GM23338 (cell line): ENCODE results near the gene ETV6. TPM values are rescaled to one million over a fixed set of nuclear protein-coding genes. Genes with fewer than 3 reads are reported as not detected.

Source experiments
- ATAC-seq: fragments of 200-7000 bp; cut with Tn5 transposase; 3 replicates; pipeline ENCODE4 v1.9.1; 2020
- DNase-seq: peaks from one replicate; pipeline ENCODE4 v3.0.0-alpha.2; 2015; ENCODE audit warnings: low spot score
- H2AFZ ChIP-seq: fragments of 200-600 bp; sonication (generic); 2 replicates; pipeline ENCODE4 v1.8.0; 2016; ENCODE audit warnings: antibody characterized with exemption, mild to moderate bottlenecking, moderate library complexity
- H3F3A ChIP-seq: fragments of 200-600 bp; sonication (generic); replicated peaks from 2 replicates; pipeline ENCODE4 v1.8.0; 2017; ENCODE audit warnings: antibody characterized with exemption, mixed run types, low read depth
- H3K27ac ChIP-seq: fragments of 200-600 bp; sonication (generic); 2 replicates; pipeline ENCODE4 v1.6.1; 2016; ENCODE audit warnings: low read depth
- H3K27me3 ChIP-seq: fragments of 200-600 bp; sonication (generic); 2 replicates; pipeline ENCODE4 v1.8.0; 2016; ENCODE audit warnings: mild to moderate bottlenecking, mixed run types, moderate library complexity; ENCODE audit not compliant: insufficient read depth
- H3K36me3 ChIP-seq: fragments of 200-600 bp; sonication (generic); 2 replicates; pipeline ENCODE4 v1.8.0; 2016; ENCODE audit warnings: mild to moderate bottlenecking; ENCODE audit not compliant: insufficient read depth
- H3K4me1 ChIP-seq: fragments of 200-600 bp; sonication (generic); 2 replicates; pipeline ENCODE4 v1.8.0; 2016; ENCODE audit warnings: mild to moderate bottlenecking, moderate library complexity; ENCODE audit not compliant: insufficient read depth
- H3K4me2 ChIP-seq: fragments of 200-600 bp; sonication (generic); 2 replicates; pipeline ENCODE4 v1.7.1; 2017; ENCODE audit warnings: mixed run types
- H3K4me3 ChIP-seq: fragments of 200-600 bp; sonication (generic); 2 replicates; pipeline ENCODE4 v1.6.1; 2016; ENCODE audit warnings: mixed run types
- H3K79me2 ChIP-seq: fragments of 200-600 bp; sonication (generic); replicated peaks from 2 replicates; pipeline ENCODE4 v1.8.0; 2017; ENCODE audit warnings: mild to moderate bottlenecking; ENCODE audit not compliant: insufficient read depth
- H3K9me2 ChIP-seq: fragments of 200-600 bp; sonication (generic); 2 replicates; pipeline ENCODE4 v1.8.0; 2017; ENCODE audit not compliant: insufficient read depth
- H4K20me1 ChIP-seq: fragments of 200-600 bp; sonication (generic); replicated peaks from 2 replicates; pipeline ENCODE4 v1.8.0; 2017; ENCODE audit warnings: mild to moderate bottlenecking; ENCODE audit not compliant: insufficient read depth
- H3K27ac Mint-ChIP-seq: 2 replicates; pipeline ENCODE4 v1.8.0; 2020; ENCODE audit warnings: inconsistent platforms, mild to moderate bottlenecking, moderate library complexity, mixed read lengths
- H3K27me3 Mint-ChIP-seq: 3 replicates; pipeline ENCODE4 v1.8.0; 2022; ENCODE audit warnings: low read depth, mild to moderate bottlenecking, moderate library complexity, mixed read lengths, inconsistent platforms; ENCODE audit not compliant: insufficient read depth, poor library complexity
- H3K36me3 Mint-ChIP-seq: 3 replicates; pipeline ENCODE4 v1.8.0; 2021; ENCODE audit warnings: low read depth, mild to moderate bottlenecking, inconsistent platforms, moderate library complexity, mixed read lengths
- H3K4me1 Mint-ChIP-seq: 3 replicates; pipeline ENCODE4 v1.8.0; 2020; ENCODE audit warnings: mild to moderate bottlenecking, inconsistent platforms, mixed read lengths
- H3K4me3 Mint-ChIP-seq: 3 replicates; pipeline ENCODE4 v1.8.0; 2021; ENCODE audit warnings: moderate library complexity, mild to moderate bottlenecking, inconsistent platforms, mixed read lengths
- H3K9me3 Mint-ChIP-seq: 3 replicates; pipeline ENCODE4 v1.8.0; 2020; ENCODE audit warnings: moderate library complexity, mild to moderate bottlenecking, inconsistent platforms, mixed read lengths
- CREB1 ChIP-seq: fragments of 250-450 bp; sonication (Bioruptor Pico); IDR thresholded peaks from 2 replicates; pipeline ENCODE4 v1.5.0; 2020; ENCODE audit warnings: low read depth, mild to moderate bottlenecking, moderate library complexity
- EZH2phosphoT487 ChIP-seq: fragments of 200-600 bp; sonication (generic); IDR thresholded peaks from one replicate; pipeline ENCODE4 v1.8.1; 2018; ENCODE audit warnings: antibody characterized with exemption; ENCODE audit not compliant: unreplicated experiment
- JUNB ChIP-seq: IDR thresholded peaks from one replicate; pipeline ENCODE4 v1.6.1; 2016; ENCODE audit warnings: antibody characterized with exemption; ENCODE audit not compliant: unreplicated experiment
- NANOG ChIP-seq: IDR thresholded peaks from 2 replicates; pipeline ENCODE4 v1.6.1; 2016; ENCODE audit warnings: antibody characterized with exemption, borderline replicate concordance
- POLR2AphosphoS5 ChIP-seq: IDR thresholded peaks from 2 replicates; pipeline ENCODE4 v1.6.1; 2016; ENCODE audit warnings: antibody characterized with exemption, low read depth
- STAT1 ChIP-seq: IDR thresholded peaks from one replicate; pipeline ENCODE4 v1.6.1; 2016; ENCODE audit warnings: antibody characterized with exemption; ENCODE audit not compliant: unreplicated experiment
- ZNF114 ChIP-seq: fragments of 250-450 bp; sonication (Bioruptor Pico); IDR thresholded peaks from 2 replicates; pipeline ENCODE4 v1.5.0; 2020; ENCODE audit warnings: mild to moderate bottlenecking, moderate library complexity
- ZNF331 ChIP-seq: fragments of 250-450 bp; sonication (Bioruptor Pico); IDR thresholded peaks from 2 replicates; pipeline ENCODE4 v1.5.0; 2020; ENCODE audit warnings: low read depth, mild to moderate bottlenecking, moderate library complexity
- polyA plus RNA-seq: library from polyadenylated mRNA; unstranded; fragments of >200 nt; fragmentation: Nextera tagmentation; extraction: Ambion mirVana; gene quantifications from 2 replicates; pipeline ENCODE4 v1.2.1, GENCODE V29; 2016
- total RNA-seq: library from RNA; depleted of rRNA; stranded (reverse); fragments of >200 nt; shearing (Covaris generic); gene quantifications from 2 replicates; pipeline ENCODE4 v1.2.3, GENCODE V29; 2014
- TF ChIP-seq, protein P1 (sequence below): IDR thresholded peaks from 2 replicates; pipeline ENCODE4 v1.6.1; 2016; ENCODE audit warnings: antibody characterized with exemption
- TF ChIP-seq, protein P2 (sequence below): IDR thresholded peaks from one replicate; pipeline ENCODE4 v1.6.1; 2018; ENCODE audit warnings: antibody characterized with exemption; ENCODE audit not compliant: unreplicated experiment

Gene ETV6
- total and polyA plus RNA-seq, 2 experiments from 2014 or later = 7.5 to 15.1 TPM

DNA sequence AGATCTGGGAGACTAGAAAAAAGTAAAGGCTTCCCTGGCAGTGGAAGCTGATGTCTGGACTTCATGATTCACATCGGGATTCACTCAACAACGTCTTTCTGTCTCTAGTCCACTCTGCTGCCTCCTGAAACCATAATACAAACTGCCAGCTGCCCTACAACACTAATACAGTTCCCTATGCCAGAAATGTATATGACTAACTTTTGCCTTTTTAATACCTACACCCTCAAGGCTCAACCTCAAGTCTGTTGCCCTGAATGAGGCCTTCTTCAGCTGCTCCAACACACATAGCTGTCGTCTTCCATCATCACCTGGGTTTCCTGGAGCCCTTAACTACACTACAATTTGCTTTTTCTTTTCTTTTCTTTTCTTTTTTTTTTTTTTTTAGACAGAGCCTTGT is 238.6 kb downstream of the ETV6 start:
- peaks cover 8% of the 10 kb centered on the region for H3K4me1 Mint-ChIP-seq
- ATAC-seq (no peak), DNase-seq (no peak)
- TF ChIP-seq ZNF331 = no peak
- TF ChIP-seq POLR2AphosphoS5 = no peak
- no peak for TF ChIP-seq CREB1
- no peak for TF ChIP-seq EZH2phosphoT487
- no peak for TF ChIP-seq JUNB
- TF ChIP-seq, protein P1, sequence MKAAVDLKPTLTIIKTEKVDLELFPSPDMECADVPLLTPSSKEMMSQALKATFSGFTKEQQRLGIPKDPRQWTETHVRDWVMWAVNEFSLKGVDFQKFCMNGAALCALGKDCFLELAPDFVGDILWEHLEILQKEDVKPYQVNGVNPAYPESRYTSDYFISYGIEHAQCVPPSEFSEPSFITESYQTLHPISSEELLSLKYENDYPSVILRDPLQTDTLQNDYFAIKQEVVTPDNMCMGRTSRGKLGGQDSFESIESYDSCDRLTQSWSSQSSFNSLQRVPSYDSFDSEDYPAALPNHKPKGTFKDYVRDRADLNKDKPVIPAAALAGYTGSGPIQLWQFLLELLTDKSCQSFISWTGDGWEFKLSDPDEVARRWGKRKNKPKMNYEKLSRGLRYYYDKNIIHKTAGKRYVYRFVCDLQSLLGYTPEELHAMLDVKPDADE = no peak
- Histone ChIP-seq H3F3A (no peaks in the 10 kb centered on the region), H3K27me3 (no peaks in the 10 kb centered on the region), H3K36me3 (no peaks in the 10 kb centered on the region; the same call in 1 of the 2 replicates), H3K4me2 (no peak overlapping the region), H3K79me2 (no peaks in the 10 kb centered on the region), H3K27ac (no peak overlapping the region), H3K9me2 (peaks cover 3% of the 10 kb centered on the region; the same call in 1 of the 2 replicates), H2AFZ (no peak overlapping the region), H3K4me1 (no peaks in the 10 kb centered on the region), H4K20me1 (no peaks in the 10 kb centered on the region), H3K4me3 (no peak overlapping the region)
- H3K4me3 Mint-ChIP-seq = no peak overlapping the region
- H3K9me3 Mint-ChIP-seq = no peaks in the 10 kb centered on the region
- H3K36me3 Mint-ChIP-seq = peaks cover 18% of the 10 kb centered on the region; the same call in 2 of the 3 replicates
- peaks cover 5% of the 10 kb centered on the region for H3K27me3 Mint-ChIP-seq
- H3K27ac Mint-ChIP-seq = no peak overlapping the region

DNA sequence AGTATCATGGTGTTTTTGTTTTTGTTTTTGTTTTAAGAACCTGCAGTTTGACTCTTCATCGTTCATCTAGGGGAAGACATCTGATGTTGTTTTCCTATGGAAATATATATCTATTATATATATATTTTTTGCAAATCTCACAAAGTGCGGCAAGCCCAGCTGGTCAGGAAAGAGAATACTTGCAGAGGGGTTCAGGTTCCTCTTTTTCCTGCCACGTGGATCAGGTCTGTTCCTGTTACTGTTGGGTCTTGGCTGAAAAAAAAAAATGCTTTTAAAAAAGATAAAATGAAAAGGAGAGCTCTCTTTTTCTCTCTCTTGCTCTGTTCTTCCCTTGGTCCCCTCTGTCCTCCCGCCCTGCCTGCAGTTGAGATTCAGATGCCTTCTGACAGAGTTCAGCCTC is 241.9 kb downstream of the ETV6 start:
- H2AFZ ChIP-seq = no peak overlapping the region
- Mint-ChIP-seq H3K9me3 (no peaks in the 10 kb centered on the region), H3K4me1 (peaks cover 6% of the 10 kb centered on the region; the same call in 2 of the 3 replicates), H3K27ac (no peak overlapping the region), H3K36me3 (peaks cover 18% of the 10 kb centered on the region; the same call in 2 of the 3 replicates), H3K27me3 (peaks cover 5% of the 10 kb centered on the region), H3K4me3 (no peak overlapping the region)
- H3K27me3 ChIP-seq = no peaks in the 10 kb centered on the region
- H3K4me2 ChIP-seq = no peak overlapping the region
- H3K79me2 ChIP-seq = no peaks in the 10 kb centered on the region
- no peaks in the 10 kb centered on the region for H3F3A ChIP-seq
- no peaks in the 10 kb centered on the region; the same call in 1 of the 2 replicates for H3K36me3 ChIP-seq
- H4K20me1 ChIP-seq = no peaks in the 10 kb centered on the region
- H3K9me2 ChIP-seq = peaks cover 3% of the 10 kb centered on the region; the same call in 1 of the 2 replicates
- no peak overlapping the region for H3K27ac ChIP-seq
- no peaks in the 10 kb centered on the region for H3K4me1 ChIP-seq
- no peak for DNase-seq
- no peak overlapping the region for H3K4me3 ChIP-seq
- no peak for ATAC-seq
- TF ChIP-seq EZH2phosphoT487 (no peak), ZNF114 (CRISPR knock-in tag) (no peak), STAT1 (no peak), NANOG (no peak), CREB1 (no peak), ZNF331 (no peak), POLR2AphosphoS5 (no peak)
- TF ChIP-seq, protein P2, sequence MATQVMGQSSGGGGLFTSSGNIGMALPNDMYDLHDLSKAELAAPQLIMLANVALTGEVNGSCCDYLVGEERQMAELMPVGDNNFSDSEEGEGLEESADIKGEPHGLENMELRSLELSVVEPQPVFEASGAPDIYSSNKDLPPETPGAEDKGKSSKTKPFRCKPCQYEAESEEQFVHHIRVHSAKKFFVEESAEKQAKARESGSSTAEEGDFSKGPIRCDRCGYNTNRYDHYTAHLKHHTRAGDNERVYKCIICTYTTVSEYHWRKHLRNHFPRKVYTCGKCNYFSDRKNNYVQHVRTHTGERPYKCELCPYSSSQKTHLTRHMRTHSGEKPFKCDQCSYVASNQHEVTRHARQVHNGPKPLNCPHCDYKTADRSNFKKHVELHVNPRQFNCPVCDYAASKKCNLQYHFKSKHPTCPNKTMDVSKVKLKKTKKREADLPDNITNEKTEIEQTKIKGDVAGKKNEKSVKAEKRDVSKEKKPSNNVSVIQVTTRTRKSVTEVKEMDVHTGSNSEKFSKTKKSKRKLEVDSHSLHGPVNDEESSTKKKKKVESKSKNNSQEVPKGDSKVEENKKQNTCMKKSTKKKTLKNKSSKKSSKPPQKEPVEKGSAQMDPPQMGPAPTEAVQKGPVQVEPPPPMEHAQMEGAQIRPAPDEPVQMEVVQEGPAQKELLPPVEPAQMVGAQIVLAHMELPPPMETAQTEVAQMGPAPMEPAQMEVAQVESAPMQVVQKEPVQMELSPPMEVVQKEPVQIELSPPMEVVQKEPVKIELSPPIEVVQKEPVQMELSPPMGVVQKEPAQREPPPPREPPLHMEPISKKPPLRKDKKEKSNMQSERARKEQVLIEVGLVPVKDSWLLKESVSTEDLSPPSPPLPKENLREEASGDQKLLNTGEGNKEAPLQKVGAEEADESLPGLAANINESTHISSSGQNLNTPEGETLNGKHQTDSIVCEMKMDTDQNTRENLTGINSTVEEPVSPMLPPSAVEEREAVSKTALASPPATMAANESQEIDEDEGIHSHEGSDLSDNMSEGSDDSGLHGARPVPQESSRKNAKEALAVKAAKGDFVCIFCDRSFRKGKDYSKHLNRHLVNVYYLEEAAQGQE = no peak
- TF ChIP-seq, protein P1 = no peak
